Thyroid gland (tissue), 4 donors: Measurements from ENCODE around the gene SEC23IP.

Experiments
- CTCF ChIP-seq, 6 experiments: fragments of 200-600 bp in 3 of 6; fragments of 450-650 bp in 3 of 6; sonication (generic) in 3 of 6; IDR thresholded peaks; one replicate each; pipeline ENCODE4 v1.5.1; 2016 to 2019; ENCODE audit warnings: antibody characterized with exemption in 6 of 6, mild to moderate bottlenecking in 2 of 6, inconsistent platforms in 1 of 6, moderate library complexity in 1 of 6
- POLR2A ChIP-seq, 2 donors: fragments of 450-650 bp; IDR thresholded peaks; one replicate each; pipeline ENCODE4 v1.6.1; 2017; ENCODE audit warnings: antibody characterized with exemption in 2 of 2, mild to moderate bottlenecking in 2 of 2, moderate library complexity in 1 of 2

DNA sequence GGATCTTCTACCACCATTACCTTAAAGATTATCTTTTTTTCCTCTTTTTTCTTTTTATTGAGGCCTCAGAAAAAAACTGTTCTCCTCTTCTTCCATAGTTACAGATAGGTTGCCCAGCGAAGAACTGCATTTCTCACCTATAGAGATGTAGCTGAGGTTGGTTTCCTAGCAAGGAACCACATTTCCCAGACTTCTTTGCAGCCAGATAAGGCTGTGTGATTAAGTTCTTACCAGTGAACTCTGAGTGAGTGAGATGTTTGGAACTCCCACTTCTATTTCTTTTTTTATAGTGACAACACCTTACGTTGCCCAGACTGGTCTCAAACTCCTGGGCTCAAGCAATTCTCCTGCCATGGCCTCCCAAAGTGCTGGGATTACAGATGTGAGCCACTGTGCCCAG lies 14.0 kb upstream of the SEC23IP start:
- TF ChIP-seq CTCF (IDR thresholded peaks at IDR 0.05) (no peak), POLR2A (IDR thresholded peaks at IDR 0.05) (no peak)
